ENCODE measurements around the gene CACFD1. TPM values are rescaled to one million over a fixed set of nuclear protein-coding genes. Genes with fewer than 3 reads are reported as not detected.

Gene CACFD1
- total and polyA plus RNA-seq, 9 of the 15 experiments (the other 6 are each of a cell fraction or from before 2014, with no cell fraction given): 0.11 to 1.4 (median 1.1) TPM; not detected in 2

GRCh38 chr9:133468777-133469421, 9.1 kb downstream of the CACFD1 start:
- TF ChIP-seq EZH2 (IDR thresholded peaks at IDR 0.05; ENCODE audit: borderline replicate concordance, low read depth, low read length) (no peak), TCF7L2 (IDR thresholded peaks at IDR 0.05; ENCODE audit: low read depth, low read length) (no peak), ZNF407 (IDR thresholded peaks at IDR 0.05; ENCODE audit: low read depth) (no peak), BRD9 (IDR thresholded peaks at IDR 0.05; ENCODE audit: low read depth, partially characterized antibody) (no peak), U2AF1 (optimal IDR thresholded peaks at IDR 0.05; ENCODE audit: low read depth, low read length) (no peak), ZKSCAN8 (CRISPR knock-in tag; IDR thresholded peaks at IDR 0.05) (no peak), ARID1B (IDR thresholded peaks at IDR 0.05) (no peak), XRCC4 (IDR thresholded peaks at IDR 0.05; ENCODE audit: extremely low read depth, insufficient read depth, insufficient read length) (no peak), HOMEZ (CRISPR knock-in tag; IDR thresholded peaks at IDR 0.05) (no peak), GABPA (tag; conservative IDR thresholded peaks at IDR 0.05; ENCODE audit: low read depth) (no peak), PYGO2 (tag; IDR thresholded peaks at IDR 0.05) (no peak)
- POLR2A ChIA-PET: interaction anchor here (0.5 kb wide), 1 partner anchor 121 kb away, joined by 4 read pairs; the partner anchor contains the start of genes MED22 and RPL7A
- BruUV-seq (replicated peaks): no TSS peak
- H3K9ac ChIP-seq (ENCODE audit: insufficient read depth in 1 of 2, low read depth in 2 of 2, low read length in 2 of 2): no peak overlapping the region; a peak in 1 of 4 replicates
- no peak overlapping the region for H3K27ac ChIP-seq (ENCODE audit: extremely low read depth, low read depth, low read length)
- H2AFZ ChIP-seq (ENCODE audit: low read depth, low read length): no peak overlapping the region
- no peaks in the 10 kb centered on the region for H3K79me2 ChIP-seq (ENCODE audit: control insufficient read depth, insufficient read depth, low read length)
- H3K4me3 ChIP-seq: no peak overlapping the region
- H3K4me1 ChIP-seq (replicated peaks in 1 of 2; ENCODE audit: control insufficient read depth in 2 of 2, insufficient read depth in 2 of 2, low read length in 2 of 2): peaks cover 0 to 41% of the 10 kb centered on the region in 2 experiments; a peak in 2 of 5 replicates
- 2% methylated on average over 5 of the region's 6 CpGs for WGBS (ENCODE audit: insufficient coverage, low coverage, missing lambda C conversion rate)
- DNase-seq (ENCODE audit: extremely low read depth in 1 of 4, low spot score in 3 of 4) (no peak), FAIRE-seq (no peak), ATAC-seq (no peak)
- CTCF ChIA-PET (ENCODE audit: low intra/inter-chr PET ratio): no interaction called here
- intact Hi-C loops (cut with micrococcal nuclease): no loop called here
- peaks cover 7% of the 10 kb centered on the region for H4K20me1 ChIP-seq (replicated peaks; ENCODE audit: control insufficient read depth, insufficient read depth, low read length)
- no peaks in the 10 kb centered on the region for H3K9me3 ChIP-seq (replicated peaks; ENCODE audit: control insufficient read depth, insufficient read depth, low read depth, low read length)
- no peak overlapping the region for H3K4me2 ChIP-seq (ENCODE audit: insufficient read depth, low read length)
- H3K27me3 ChIP-seq (ENCODE audit: control insufficient read depth in 2 of 2, insufficient read depth in 2 of 2, low read length in 2 of 2): peaks cover 13 to 69% of the 10 kb centered on the region in 2 experiments; a peak in 4 of 5 replicates
- in situ Hi-C loops (cut with MboI): no loop called here
- H3K9me1 ChIP-seq (ENCODE audit: control insufficient read depth, insufficient read depth, low read length): no peaks in the 10 kb centered on the region
- H3K36me3 ChIP-seq (ENCODE audit: control insufficient read depth, insufficient read depth, low read length): no peaks in the 10 kb centered on the region
